Activated T-helper 1 cell treated with anti-CD3 and anti-CD28 coated beads, Interleukin-12 subunit alpha, Interleukin-12 subunit beta, Interleukin-2, Interleukin-4 antibody, amounts not matched to agents 30 ng/mL and 10 ng/mL and 1 ng/mL, durations not matched to agents 14 hours and 24 hours and 36 hours (primary cell): ENCODE data around the gene COL25A1. TPM values are rescaled to one million over a fixed set of nuclear protein-coding genes. Genes with fewer than 3 reads are reported as not detected.

Experiments
- DNase-seq: peaks from one replicate; pipeline ENCODE4 v3.0.0; 2021; ENCODE audit warnings: low spot score
- H3K27ac Mint-ChIP-seq: one replicate; pipeline ENCODE4 v1.8.0; 2021; ENCODE audit warnings: mild to moderate bottlenecking, mixed read lengths
- H3K27me3 Mint-ChIP-seq: one replicate; pipeline ENCODE4 v1.8.0; 2022; ENCODE audit warnings: mild to moderate bottlenecking, moderate library complexity, mixed read lengths; ENCODE audit not compliant: insufficient read depth
- H3K36me3 Mint-ChIP-seq: one replicate; pipeline ENCODE4 v1.8.0; 2021; ENCODE audit warnings: low read depth, mixed read lengths
- H3K4me1 Mint-ChIP-seq: one replicate; pipeline ENCODE4 v1.8.0; 2021; ENCODE audit warnings: low read depth, mixed read lengths
- H3K4me3 Mint-ChIP-seq: one replicate; pipeline ENCODE4 v1.8.0; 2021; ENCODE audit warnings: mild to moderate bottlenecking, moderate library complexity, mixed read lengths
- H3K9me3 Mint-ChIP-seq: one replicate; pipeline ENCODE4 v1.8.0; 2021; ENCODE audit warnings: mixed read lengths
- intact Hi-C: fragments of 100-400 bp; cut with micrococcal nuclease; formaldehyde crosslinking; loops from one replicate; pipeline ENCODE4 v1.15.1; 2024
- total RNA-seq: library from RNA; stranded (reverse); gene quantifications from 2 replicates; pipeline ENCODE4 v1.2.3, GENCODE V29; 2022

The COL25A1 gene
- total RNA-seq, 1 donor from 2014 or later = not detected

- no peaks in the 10 kb centered on the region for H3K36me3 Mint-ChIP-seq
- H3K9me3 Mint-ChIP-seq = no peaks in the 10 kb centered on the region
- H3K4me1 Mint-ChIP-seq = no peaks in the 10 kb centered on the region
- no peak overlapping the region for H3K4me3 Mint-ChIP-seq
- intact Hi-C loops = no loop called here
- H3K27ac Mint-ChIP-seq = no peak overlapping the region
- DNase-seq = no peak
- peaks cover 11% of the 10 kb centered on the region for H3K27me3 Mint-ChIP-seq
Observed at GRCh38 chr4:109199585-109199984, 102.9 kb downstream of the COL25A1 start.

GRCh38 chr4:109195646-109196045, 106.8 kb downstream of the COL25A1 start:
- no peak for DNase-seq
- Mint-ChIP-seq H3K27ac (no peak overlapping the region), H3K36me3 (no peaks in the 10 kb centered on the region), H3K4me1 (no peaks in the 10 kb centered on the region), H3K9me3 (no peaks in the 10 kb centered on the region), H3K27me3 (peaks cover 3% of the 10 kb centered on the region), H3K4me3 (no peak overlapping the region)
- intact Hi-C loops = no loop called here

GRCh38 chr4:109191216-109191615, 111.2 kb downstream of the COL25A1 start:
- intact Hi-C loops = no loop called here
- Mint-ChIP-seq H3K4me1 (no peaks in the 10 kb centered on the region), H3K36me3 (no peaks in the 10 kb centered on the region), H3K9me3 (no peaks in the 10 kb centered on the region), H3K4me3 (no peak overlapping the region), H3K27ac (no peak overlapping the region), H3K27me3 (no peaks in the 10 kb centered on the region)
- DNase-seq = no peak

- H3K4me1 Mint-ChIP-seq = no peaks in the 10 kb centered on the region
- no peak for DNase-seq
- H3K27ac Mint-ChIP-seq = no peak overlapping the region
- no peaks in the 10 kb centered on the region for H3K9me3 Mint-ChIP-seq
- no peak overlapping the region for H3K4me3 Mint-ChIP-seq
- intact Hi-C loops = loop anchor here (10.0 kb wide), 1 partner anchor 352 kb away; no protein-coding TSS in a partner anchor
- no peaks in the 10 kb centered on the region for H3K27me3 Mint-ChIP-seq
- H3K36me3 Mint-ChIP-seq = no peaks in the 10 kb centered on the region
Observed at GRCh38 chr4:109186458-109186945, 116.0 kb downstream of the COL25A1 start.

- intact Hi-C loops = loop anchor here (10.0 kb wide), 1 partner anchor 351 kb away; no protein-coding TSS in a partner anchor
- Mint-ChIP-seq H3K9me3 (no peaks in the 10 kb centered on the region), H3K36me3 (no peaks in the 10 kb centered on the region), H3K27ac (no peak overlapping the region), H3K4me3 (no peak overlapping the region), H3K4me1 (no peaks in the 10 kb centered on the region), H3K27me3 (no peaks in the 10 kb centered on the region)
- DNase-seq = no peak
Observed at GRCh38 chr4:109185951-109186350, 116.5 kb downstream of the COL25A1 start.

- intact Hi-C loops = loop anchor here (10.0 kb wide), 1 partner anchor 351 kb away; no protein-coding TSS in a partner anchor
Observed at GRCh38 chr4:109185548-109185947, 116.9 kb downstream of the COL25A1 start.

GRCh38 chr4:109184491-109184961, 117.9 kb downstream of the COL25A1 start:
- no peak overlapping the region for H3K4me3 Mint-ChIP-seq

More at GRCh38 chr4:109185548-109185947, 116.9 kb downstream of the COL25A1 start:
- H3K4me1 Mint-ChIP-seq = no peaks in the 10 kb centered on the region
- H3K4me3 Mint-ChIP-seq = no peak overlapping the region
- H3K9me3 Mint-ChIP-seq = no peaks in the 10 kb centered on the region
- no peaks in the 10 kb centered on the region for H3K36me3 Mint-ChIP-seq
- no peak for DNase-seq
- H3K27me3 Mint-ChIP-seq = no peaks in the 10 kb centered on the region
- no peak overlapping the region for H3K27ac Mint-ChIP-seq

GRCh38 chr4:109183931-109184490, 118.4 kb downstream of the COL25A1 start:
- H3K4me3 Mint-ChIP-seq = no peak overlapping the region
- no peak overlapping the region for H3K27ac Mint-ChIP-seq
- H3K36me3 Mint-ChIP-seq = no peaks in the 10 kb centered on the region
- intact Hi-C loops = loop anchor here (10.0 kb wide), 1 partner anchor 349 kb away; no protein-coding TSS in a partner anchor
- H3K27me3 Mint-ChIP-seq = no peaks in the 10 kb centered on the region
- H3K9me3 Mint-ChIP-seq = no peaks in the 10 kb centered on the region
- no peaks in the 10 kb centered on the region for H3K4me1 Mint-ChIP-seq
- no peak for DNase-seq

More at GRCh38 chr4:109184491-109184961, 117.9 kb downstream of the COL25A1 start:
- Mint-ChIP-seq H3K27me3 (no peaks in the 10 kb centered on the region), H3K36me3 (no peaks in the 10 kb centered on the region), H3K27ac (no peak overlapping the region), H3K4me1 (no peaks in the 10 kb centered on the region), H3K9me3 (no peaks in the 10 kb centered on the region)
- DNase-seq = no peak
- intact Hi-C loops = loop anchor here (10.0 kb wide), 1 partner anchor 350 kb away; no protein-coding TSS in a partner anchor

GRCh38 chr4:109182696-109183095, 119.8 kb downstream of the COL25A1 start:
- no peaks in the 10 kb centered on the region for H3K27me3 Mint-ChIP-seq
- H3K27ac Mint-ChIP-seq = no peak overlapping the region
- H3K4me1 Mint-ChIP-seq = no peaks in the 10 kb centered on the region
- intact Hi-C loops = loop anchor here (10.0 kb wide), 1 partner anchor 348 kb away; no protein-coding TSS in a partner anchor
- no peak overlapping the region for H3K4me3 Mint-ChIP-seq
- DNase-seq = no peak
- no peaks in the 10 kb centered on the region for H3K9me3 Mint-ChIP-seq
- no peaks in the 10 kb centered on the region for H3K36me3 Mint-ChIP-seq

GRCh38 chr4:109179061-109179460, 123.4 kb downstream of the COL25A1 start:
- no peak for DNase-seq
- H3K4me1 Mint-ChIP-seq = no peaks in the 10 kb centered on the region
- H3K9me3 Mint-ChIP-seq = no peaks in the 10 kb centered on the region
- intact Hi-C loops = no loop called here
- no peaks in the 10 kb centered on the region for H3K36me3 Mint-ChIP-seq
- H3K27ac Mint-ChIP-seq = no peak overlapping the region
- no peak overlapping the region for H3K4me3 Mint-ChIP-seq
- H3K27me3 Mint-ChIP-seq = peaks cover 8% of the 10 kb centered on the region

GRCh38 chr4:109177096-109177810, 125.2 kb downstream of the COL25A1 start:
- intact Hi-C loops = no loop called here
- no peaks in the 10 kb centered on the region for H3K36me3 Mint-ChIP-seq
- peaks cover 8% of the 10 kb centered on the region for H3K27me3 Mint-ChIP-seq
- H3K4me1 Mint-ChIP-seq = no peaks in the 10 kb centered on the region
- no peak overlapping the region for H3K4me3 Mint-ChIP-seq
- no peak overlapping the region for H3K27ac Mint-ChIP-seq
- no peaks in the 10 kb centered on the region for H3K9me3 Mint-ChIP-seq
- no peak for DNase-seq

GRCh38 chr4:109174224-109174953, 128.1 kb downstream of the COL25A1 start:
- Mint-ChIP-seq H3K27me3 (peaks cover 8% of the 10 kb centered on the region), H3K4me1 (no peaks in the 10 kb centered on the region)

More at GRCh38 chr4:109174224-109174953, 128.1 kb downstream of the COL25A1 start:
- Mint-ChIP-seq H3K36me3 (no peaks in the 10 kb centered on the region), H3K27ac (no peak overlapping the region), H3K9me3 (no peaks in the 10 kb centered on the region), H3K4me3 (no peak overlapping the region)
- intact Hi-C loops = no loop called here
- no peak for DNase-seq
